ENCODE data around the gene ETAA1. TPM values are rescaled to one million over a fixed set of nuclear protein-coding genes. Genes with fewer than 3 reads are reported as not detected.

Gene ETAA1
- total RNA-seq, 4 donors from 2014 or later, result 8.0 to 19.8 (median 10.1) TPM

GRCh38 chr2:67400560-67401485, 3.7 kb downstream of the ETAA1 start:
- Histone ChIP-seq H3K36me3 (peaks cover 0 to 42% (median 0%) of the 10 kb centered on the region in 3 donors), H3K4me1 (peaks cover 2 to 45% (median 6%) of the 10 kb centered on the region in 3 donors), H3K27me3 (no peaks in the 10 kb centered on the region), H3K27ac (no peak overlapping the region), H3K9me3 (no peaks in the 10 kb centered on the region), H3K4me3 (no peak overlapping the region)
- intact Hi-C loops (cut with DNase I), result no loop called here
- DNase-seq, result no peak
- WGBS, 2 donors, result 66 to 84% methylated on average over 4 of the region's 4 CpGs
- TF ChIP-seq POLR2A (IDR thresholded peaks at IDR 0.05) (no peak), CTCF (IDR thresholded peaks at IDR 0.05) (no peak)

DNA sequence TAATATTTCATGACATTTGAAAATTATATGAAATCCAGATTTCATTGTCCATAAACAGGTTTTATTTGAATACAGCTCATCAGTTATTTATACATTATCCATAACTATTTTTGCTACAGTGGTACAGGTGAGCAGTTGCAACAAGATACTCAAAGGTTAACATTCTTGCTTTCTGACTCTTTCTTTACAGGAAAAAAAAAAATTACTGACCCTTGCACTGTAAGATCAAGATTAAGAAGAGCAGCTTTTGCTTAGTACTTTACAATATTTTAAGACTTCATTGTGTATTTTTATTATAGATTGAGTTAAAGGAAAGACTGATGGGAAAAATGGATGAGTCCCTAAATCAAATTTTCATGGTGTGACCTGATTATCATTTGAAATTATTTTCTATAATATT, 11.2 kb downstream of the ETAA1 start:
- DNase-seq, result no peak
- Histone ChIP-seq H3K36me3 (peaks cover 0 to 74% (median 0%) of the 10 kb centered on the region in 3 donors), H3K4me3 (no peak overlapping the region), H3K9me3 (no peaks in the 10 kb centered on the region), H3K4me1 (no peaks in the 10 kb centered on the region), H3K27ac (no peak overlapping the region), H3K27me3 (no peaks in the 10 kb centered on the region)
- TF ChIP-seq CTCF (IDR thresholded peaks at IDR 0.05), result no peak
- no peak for TF ChIP-seq POLR2A (IDR thresholded peaks at IDR 0.05)
- intact Hi-C loops (cut with DNase I), result no loop called here

DNA sequence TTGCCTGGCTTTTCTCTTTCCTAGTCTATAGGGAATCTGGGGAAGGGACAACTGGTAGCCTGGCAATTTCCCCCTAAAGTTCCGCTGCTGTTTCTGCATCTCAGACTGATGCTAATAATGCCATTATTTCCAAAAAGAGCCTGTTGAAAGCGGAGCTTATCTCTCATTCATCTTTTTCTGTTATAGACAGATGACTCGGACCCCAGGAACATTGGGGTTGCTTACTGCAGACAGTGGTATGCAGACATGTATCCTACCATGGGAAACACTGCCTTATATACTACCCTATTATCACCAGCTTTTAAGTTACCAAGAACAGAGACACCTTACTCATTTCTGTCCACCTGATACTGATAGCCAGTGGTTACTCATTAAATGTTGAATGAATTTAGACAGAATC, 15.3 kb downstream of the ETAA1 start:
- Histone ChIP-seq H3K27ac (no peak overlapping the region), H3K9me3 (no peaks in the 10 kb centered on the region), H3K27me3 (no peaks in the 10 kb centered on the region), H3K36me3 (peaks cover 0 to 39% (median 0%) of the 10 kb centered on the region in 3 donors), H3K4me1 (no peaks in the 10 kb centered on the region), H3K4me3 (no peak overlapping the region)
- intact Hi-C loops (cut with DNase I), result no loop called here
- no peak for DNase-seq
- TF ChIP-seq CTCF (IDR thresholded peaks at IDR 0.05) (no peak), POLR2A (IDR thresholded peaks at IDR 0.05) (no peak)
- WGBS, 2 donors, result 92% methylated on average over 3 of the region's 3 CpGs

DNA sequence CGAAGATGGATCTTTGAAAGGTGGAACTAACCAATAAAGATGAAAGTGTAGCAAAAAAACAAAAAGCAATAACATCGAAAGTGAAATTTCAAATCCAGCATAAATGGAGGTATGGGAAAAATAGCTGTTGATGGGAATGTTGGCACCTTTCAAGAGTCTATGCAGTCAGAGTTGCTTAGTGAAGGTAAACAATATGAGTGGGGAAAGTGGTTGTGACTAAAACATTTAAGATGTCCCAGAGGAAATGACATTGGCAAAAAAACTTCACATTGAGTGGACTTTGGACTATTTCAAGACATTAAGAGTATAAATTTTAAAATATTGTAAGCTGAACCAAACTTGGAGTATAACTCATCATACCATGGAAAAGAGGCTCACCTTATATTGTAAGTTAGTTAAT, 17.7 kb downstream of the ETAA1 start:
- TF ChIP-seq CTCF (IDR thresholded peaks at IDR 0.05) (no peak), POLR2A (IDR thresholded peaks at IDR 0.05) (no peak)
- WGBS, 2 donors, result 90 to 93% methylated on average over 2 of the region's 2 CpGs
- no peaks in the 10 kb centered on the region for H3K27me3 ChIP-seq
- no peak overlapping the region for H3K4me3 ChIP-seq
- no peaks in the 10 kb centered on the region for H3K9me3 ChIP-seq
- peaks cover 0 to 17% (median 0%) of the 10 kb centered on the region in 3 donors for H3K36me3 ChIP-seq
- no peak overlapping the region for H3K27ac ChIP-seq
- intact Hi-C loops (cut with DNase I), result no loop called here
- DNase-seq, result no peak
- no peaks in the 10 kb centered on the region for H3K4me1 ChIP-seq

DNA sequence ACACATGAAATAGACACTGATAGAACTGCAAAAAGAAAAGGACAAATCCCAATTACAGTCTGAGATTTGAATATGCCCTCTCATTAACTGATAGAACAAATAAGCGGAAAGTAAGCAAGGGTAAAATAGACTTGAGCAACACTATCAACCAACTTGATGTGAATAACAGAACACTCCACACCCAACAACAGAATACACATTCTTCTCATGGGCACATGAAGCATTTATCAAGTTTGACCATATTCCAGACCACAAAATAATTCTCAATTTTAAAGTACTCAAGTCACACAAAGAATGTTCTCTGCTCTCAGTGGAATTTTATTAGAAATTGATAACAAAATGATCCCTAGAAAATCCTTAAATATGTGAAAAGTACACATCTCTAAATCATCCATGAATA, 19.0 kb downstream of the ETAA1 start:
- no peak for TF ChIP-seq CTCF (IDR thresholded peaks at IDR 0.05)
- TF ChIP-seq POLR2A (IDR thresholded peaks at IDR 0.05), result no peak
- Histone ChIP-seq H3K4me3 (no peak overlapping the region), H3K36me3 (peaks cover 0 to 4% (median 0%) of the 10 kb centered on the region in 3 donors), H3K4me1 (no peaks in the 10 kb centered on the region), H3K9me3 (no peaks in the 10 kb centered on the region), H3K27ac (no peak overlapping the region), H3K27me3 (no peaks in the 10 kb centered on the region)
- DNase-seq, result no peak
- 85 to 100% methylated on average over 1 of the region's 1 CpG for WGBS, 2 donors
- intact Hi-C loops (cut with DNase I), result no loop called here

Measured in esophagus squamous epithelium (tissue), 5 donors.